Measurements from ENCODE around the gene FBXW5. TPM values are rescaled to one million over a fixed set of nuclear protein-coding genes. Genes with fewer than 3 reads are reported as not detected.

The FBXW5 gene
- total and polyA plus RNA-seq, 10 of the 15 experiments (the other 5 are each of a cell fraction or from before 2014, with no cell fraction given) = 0.21 to 97.3 (median 44.5) TPM

GRCh38 chr9:136944519-136945332 is at the start of gene FBXW5, which contains the start of gene C8G (continued):
- TF ChIP-seq ZBTB11 (CRISPR knock-in tag; IDR thresholded peaks at IDR 0.05) (no peak), FOS (IDR thresholded peaks at IDR 0.05; ENCODE audit: borderline replicate concordance, extremely low read depth, insufficient read length) (no peak), ZNF592 (IDR thresholded peaks at IDR 0.05) (no peak), EP300 (IDR thresholded peaks at IDR 0.05; ENCODE audit: borderline replicate concordance in 1 of 2, control insufficient read depth in 1 of 2, low read depth in 2 of 2, low read length in 2 of 2) (0 out of 4 replicates have a peak, but pooled peaks of 1 of the 2 experiments have one; percentile 35), TCF12 (IDR thresholded peaks at IDR 0.05; ENCODE audit: low read depth, low read length) (no peak), PRDM15 (CRISPR knock-in tag; IDR thresholded peaks at IDR 0.05) (no peak), JUND (IDR thresholded peaks at IDR 0.05; ENCODE audit: low read depth, low read length) (no peak; the same call in 1 of the 2 replicates), ZNF274 (IDR thresholded peaks at IDR 0.05; ENCODE audit: insufficient read depth, insufficient read length) (no peak), HDAC6 (IDR thresholded peaks at IDR 0.05; ENCODE audit: unreplicated experiment) (no peak), TARDBP (IDR thresholded peaks at IDR 0.05; ENCODE audit: borderline replicate concordance) (peak; percentile 69), SMAD5 (IDR thresholded peaks at IDR 0.05; ENCODE audit: low read depth) (no peak), ZZZ3 (IDR thresholded peaks at IDR 0.05; ENCODE audit: control insufficient read depth, insufficient read length, low read depth) (no peak), NFYB (IDR thresholded peaks at IDR 0.05; ENCODE audit: insufficient read depth, low read depth, low read length) (no peak), IRF5 (IDR thresholded peaks at IDR 0.05; ENCODE audit: borderline replicate concordance) (no peak), NRF1 (conservative IDR thresholded peaks at IDR 0.05; ENCODE audit: low read depth, low read length) (peak; percentile 81), PAX8 (IDR thresholded peaks at IDR 0.05) (no peak)
